ENCODE data around the gene LRIT3.
A peak's percentile ranks its signal among the peaks of the same experiment; 100 is the strongest.

LRIT3 gene, protein sequence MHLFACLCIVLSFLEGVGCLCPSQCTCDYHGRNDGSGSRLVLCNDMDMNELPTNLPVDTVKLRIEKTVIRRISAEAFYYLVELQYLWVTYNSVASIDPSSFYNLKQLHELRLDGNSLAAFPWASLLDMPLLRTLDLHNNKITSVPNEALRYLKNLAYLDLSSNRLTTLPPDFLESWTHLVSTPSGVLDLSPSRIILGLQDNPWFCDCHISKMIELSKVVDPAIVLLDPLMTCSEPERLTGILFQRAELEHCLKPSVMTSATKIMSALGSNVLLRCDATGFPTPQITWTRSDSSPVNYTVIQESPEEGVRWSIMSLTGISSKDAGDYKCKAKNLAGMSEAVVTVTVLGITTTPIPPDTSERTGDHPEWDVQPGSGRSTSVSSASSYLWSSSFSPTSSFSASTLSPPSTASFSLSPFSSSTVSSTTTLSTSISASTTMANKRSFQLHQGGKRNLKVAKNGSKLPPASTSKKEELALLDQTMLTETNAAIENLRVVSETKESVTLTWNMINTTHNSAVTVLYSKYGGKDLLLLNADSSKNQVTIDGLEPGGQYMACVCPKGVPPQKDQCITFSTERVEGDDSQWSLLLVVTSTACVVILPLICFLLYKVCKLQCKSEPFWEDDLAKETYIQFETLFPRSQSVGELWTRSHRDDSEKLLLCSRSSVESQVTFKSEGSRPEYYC

DNA sequence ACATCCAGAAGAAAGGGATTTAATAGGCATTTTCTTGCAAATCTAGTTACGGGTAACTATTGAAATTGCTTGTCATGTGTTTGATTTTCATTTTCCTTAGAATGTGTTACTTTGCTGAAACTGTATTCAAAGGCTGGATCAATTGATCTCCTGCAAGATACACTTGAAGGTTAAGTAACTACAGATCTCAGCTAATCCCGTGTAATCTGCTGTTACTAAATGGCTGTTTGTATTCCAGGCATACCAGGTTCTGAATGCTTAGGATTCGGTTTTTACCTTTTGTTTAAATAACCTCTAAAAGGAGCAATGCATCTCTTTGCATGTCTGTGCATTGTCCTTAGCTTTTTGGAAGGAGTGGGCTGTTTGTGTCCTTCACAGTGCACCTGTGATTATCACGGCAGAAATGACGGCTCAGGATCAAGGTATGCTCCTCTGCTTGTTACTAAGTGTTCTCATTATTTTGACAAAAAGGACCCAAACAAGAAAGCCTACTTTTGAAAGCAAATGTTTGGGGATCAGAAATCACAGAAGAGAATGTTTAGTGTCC is at the start of gene LRIT3:
TSS of gene LRIT3 (plus strand) at position 212 of the 547 bp plus-strand sequence. CDS start at position 307, 95 bp downstream.
- no peak for DNase-seq (ENCODE audit: low spot score)

- no peak for DNase-seq (ENCODE audit: low spot score)
These were observed 49.0 kb upstream of the LRIT3 start for GRCh38 chr4:109798866-109799265.

GRCh38 chr4:109801099-109801789 is 46.7 kb upstream of the LRIT3 start:
- DNase-seq (ENCODE audit: low spot score): no peak

DNA sequence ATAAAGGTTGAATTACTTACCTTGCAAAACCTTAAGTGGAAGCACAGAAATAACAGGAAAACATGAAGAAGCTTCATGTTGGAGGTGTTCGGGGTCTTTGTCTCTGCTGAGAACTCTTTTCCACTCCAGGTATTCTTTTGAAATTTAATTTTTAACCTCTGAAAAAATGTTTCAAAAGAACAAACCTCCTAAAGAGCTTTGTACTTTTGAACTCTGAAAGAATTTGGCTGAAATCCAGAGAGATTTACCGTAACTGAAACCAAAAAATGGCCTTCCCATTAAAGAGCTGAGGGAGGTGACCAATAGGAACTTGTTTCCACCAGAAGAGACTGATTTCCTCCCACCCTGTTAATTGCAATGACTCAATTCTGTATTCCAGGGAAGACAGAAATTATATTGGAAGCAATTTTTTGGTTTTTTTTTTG is 46.0 kb upstream of the LRIT3 start, which contains the start of gene CFI:
TSS of gene CFI (minus strand) at position 105 of the 425 bp plus-strand sequence. CDS start at position 77, 28 bp downstream.
- no peak for DNase-seq (ENCODE audit: low spot score)

DNA sequence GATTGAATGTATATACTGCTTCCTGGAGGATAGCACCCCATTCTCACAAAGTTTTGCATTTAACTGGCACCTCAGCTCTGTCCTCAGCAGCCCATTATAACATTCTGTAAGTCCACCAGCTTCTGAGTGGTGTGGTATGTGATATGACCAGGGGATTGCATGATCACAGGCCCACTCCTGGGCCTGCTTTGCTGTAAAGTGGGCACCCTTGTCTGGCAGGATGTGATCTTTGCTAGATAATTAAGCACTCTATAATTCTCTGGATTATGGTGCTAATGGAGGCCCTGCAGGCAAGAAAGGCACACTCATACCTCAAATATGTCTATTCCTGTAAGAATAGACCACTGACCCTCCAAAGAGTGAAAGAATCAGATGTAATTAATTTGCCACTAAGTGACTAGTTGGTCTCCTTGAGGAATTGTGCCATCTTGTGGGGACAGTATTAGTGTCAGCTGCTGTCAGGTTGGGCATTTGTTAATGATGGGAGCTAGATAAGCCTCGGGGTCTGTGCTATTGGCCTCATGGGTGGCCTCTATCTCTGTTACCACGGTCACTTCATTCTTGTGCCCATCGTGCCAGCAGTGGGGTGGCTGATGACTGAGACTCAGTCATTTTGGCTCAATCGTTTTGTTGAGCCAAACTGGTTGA is 43.9 kb upstream of the LRIT3 start:
- DNase-seq (ENCODE audit: low spot score): peak; percentile 65

DNA sequence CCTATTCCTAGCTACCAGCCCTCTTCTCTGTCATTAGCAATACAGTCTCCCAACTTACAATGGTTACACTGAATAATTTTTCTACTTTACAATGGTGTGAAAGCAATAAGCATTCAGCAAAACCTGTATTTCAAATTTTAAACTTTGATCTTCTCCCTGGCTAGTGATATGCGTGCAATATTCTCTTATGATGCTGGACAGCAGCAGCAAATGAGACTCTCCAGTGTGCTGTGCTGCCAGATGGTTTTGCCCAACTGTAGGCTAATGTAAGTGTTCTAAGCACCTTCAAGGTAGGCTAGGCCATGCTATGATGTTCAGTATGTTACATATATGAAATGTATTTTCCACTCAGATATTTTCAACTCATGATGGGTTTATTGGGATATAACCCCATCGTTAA is 38.3 kb upstream of the LRIT3 start:
- no peak for DNase-seq (ENCODE audit: low spot score)

- DNase-seq (ENCODE audit: low spot score): no peak
These were observed 37.1 kb upstream of the LRIT3 start for GRCh38 chr4:109810552-109811387.

GRCh38 chr4:109811707-109812106 is 36.2 kb upstream of the LRIT3 start:
- no peak for DNase-seq (ENCODE audit: low spot score)

DNA sequence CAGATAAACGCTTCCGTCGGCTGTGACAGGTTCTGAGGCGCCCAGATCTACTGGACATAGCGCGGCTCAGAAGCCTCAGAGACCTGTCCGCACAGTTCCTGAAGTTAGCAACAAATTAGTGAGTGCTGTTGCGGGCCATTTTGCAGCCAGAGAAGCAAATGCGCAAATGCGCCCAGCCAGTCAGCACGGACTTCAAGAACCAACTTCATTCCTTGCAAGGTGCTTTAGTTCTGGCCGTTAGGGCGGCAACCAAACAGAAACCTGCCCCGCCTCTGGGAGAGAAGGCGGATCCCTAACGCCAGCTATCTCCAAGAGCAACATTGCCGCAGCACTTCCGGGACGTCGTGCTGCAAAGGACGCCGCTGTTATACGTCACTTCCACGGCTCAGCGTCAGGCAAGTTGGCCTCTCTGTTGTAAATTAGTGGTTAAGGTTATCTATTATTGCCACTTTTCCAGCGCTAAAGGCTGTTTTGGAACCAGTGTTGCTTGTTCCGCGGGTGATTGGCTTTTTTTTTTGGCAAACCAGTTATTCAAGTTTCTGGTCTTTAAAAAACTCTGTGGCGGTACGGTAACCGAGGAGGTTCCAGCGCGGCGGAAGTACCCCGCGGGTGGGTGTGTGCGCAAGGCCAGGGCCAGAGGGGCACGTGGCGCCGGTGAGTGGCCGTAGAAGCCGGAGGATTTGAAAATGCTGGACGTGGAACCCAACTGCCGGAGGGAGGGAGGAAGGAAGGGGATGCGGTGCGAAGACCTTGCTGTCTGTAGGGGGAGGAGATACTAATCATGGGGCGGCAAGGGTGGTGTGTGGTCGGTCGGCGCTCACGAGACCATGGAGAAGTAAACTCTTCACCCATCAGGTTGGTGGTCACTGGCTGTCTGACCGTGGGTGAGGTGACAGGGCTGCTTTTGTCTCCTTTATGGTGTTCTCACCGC is 32.5 kb upstream of the LRIT3 start, which contains the start of gene GAR1:
TSS of gene GAR1 (plus strand) at position 612 of the 931 bp plus-strand sequence. CDS start 403 bp downstream, outside the sequence.
- DNase-seq (ENCODE audit: low spot score): peak; percentile 94

- no peak for DNase-seq (ENCODE audit: low spot score)
These were observed 31.8 kb upstream of the LRIT3 start for GRCh38 chr4:109816082-109816442.

GRCh38 chr4:109816894-109817293 is 31.0 kb upstream of the LRIT3 start:
- no peak for DNase-seq (ENCODE audit: low spot score)

- DNase-seq (ENCODE audit: low spot score): no peak
These were observed 29.6 kb upstream of the LRIT3 start for GRCh38 chr4:109818268-109818667.

GRCh38 chr4:109820563-109820962 is 27.3 kb upstream of the LRIT3 start:
- peak; percentile 82 for DNase-seq (ENCODE audit: low spot score)

DNA sequence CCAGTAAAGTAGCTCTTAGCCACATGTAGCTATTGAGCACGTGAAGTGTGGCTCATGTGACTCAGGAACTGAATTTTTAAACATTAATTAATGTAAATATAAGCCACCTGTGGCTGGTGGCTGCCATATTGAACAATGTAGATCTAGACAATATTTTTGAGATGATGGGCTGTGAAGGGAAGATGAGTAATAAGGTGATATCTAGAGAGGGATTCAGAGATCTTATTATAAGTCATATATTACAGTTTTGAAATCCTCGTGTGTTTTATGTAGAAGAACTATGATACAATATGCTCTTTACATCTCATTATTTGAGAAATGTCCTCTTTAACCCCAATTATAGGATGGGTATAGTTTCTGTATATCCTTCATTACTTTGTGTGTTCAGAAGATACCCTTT is 26.7 kb upstream of the LRIT3 start:
- no peak for DNase-seq (ENCODE audit: low spot score)

DNA sequence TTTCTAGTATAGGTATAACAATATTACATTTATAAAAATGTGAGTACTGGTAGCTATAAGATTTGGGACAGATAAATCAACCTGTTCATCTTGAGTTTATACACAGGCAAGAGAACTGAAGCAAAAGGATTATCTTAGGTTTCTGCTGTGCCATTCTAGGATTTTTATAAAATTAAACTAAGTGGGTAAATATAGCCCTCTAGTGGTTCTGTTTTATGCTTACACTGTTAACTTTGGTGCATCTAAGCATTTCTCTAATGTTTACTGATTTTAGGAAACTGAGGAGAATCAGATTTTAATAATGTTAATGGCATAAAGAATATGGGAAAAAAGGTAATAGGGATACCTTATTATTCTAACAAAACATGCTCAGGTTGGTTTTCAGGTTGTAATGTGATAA is 21.2 kb upstream of the LRIT3 start:
- peak; percentile 44 for DNase-seq (ENCODE audit: low spot score)

GRCh38 chr4:109827672-109828071 is 20.2 kb upstream of the LRIT3 start, which contains the start of gene RRH:
Gene RRH, plus strand, starts transcription at chr4:109827972. Its CDS starts 56 bp downstream, at chr4:109828028.
- DNase-seq (ENCODE audit: low spot score): no peak

DNA sequence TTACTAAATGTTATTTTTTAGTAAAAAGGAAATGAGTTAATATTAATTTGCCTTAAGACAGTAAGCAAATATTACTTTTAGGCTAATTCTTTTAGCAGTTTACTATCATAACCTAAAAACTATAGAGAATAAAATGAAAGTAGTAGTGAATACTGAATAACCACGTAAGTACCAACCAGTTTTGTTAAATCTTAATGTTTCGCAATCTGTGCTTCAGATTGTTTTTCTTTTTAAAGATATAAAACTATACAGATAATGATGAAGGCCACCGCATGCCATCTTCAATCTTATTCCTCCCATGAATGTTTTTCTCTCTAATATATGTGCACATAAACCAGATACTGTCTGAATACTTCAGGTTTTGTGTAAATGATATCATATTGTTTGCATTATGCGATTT is 14.2 kb upstream of the LRIT3 start:
- DNase-seq (ENCODE audit: low spot score): no peak

- no peak for DNase-seq (ENCODE audit: low spot score)
These were observed 10.9 kb upstream of the LRIT3 start for GRCh38 chr4:109836985-109837384.

GRCh38 chr4:109846395-109847098 is 1.4 kb upstream of the LRIT3 start:
- no peak for DNase-seq (ENCODE audit: low spot score)

Measured in pons (tissue), 1 donor.